GM21576 (cell line): ENCODE measurements around the gene TTLL11.

ENCODE experiments used
- ATAC-seq: cut with Tn5 transposase; IDR thresholded peaks from one replicate; pipeline ENCODE4 v1.9.1; 2021; ENCODE audit warnings: mild to moderate bottlenecking, moderate library complexity; ENCODE audit not compliant: unreplicated experiment

TTLL11 gene

DNA sequence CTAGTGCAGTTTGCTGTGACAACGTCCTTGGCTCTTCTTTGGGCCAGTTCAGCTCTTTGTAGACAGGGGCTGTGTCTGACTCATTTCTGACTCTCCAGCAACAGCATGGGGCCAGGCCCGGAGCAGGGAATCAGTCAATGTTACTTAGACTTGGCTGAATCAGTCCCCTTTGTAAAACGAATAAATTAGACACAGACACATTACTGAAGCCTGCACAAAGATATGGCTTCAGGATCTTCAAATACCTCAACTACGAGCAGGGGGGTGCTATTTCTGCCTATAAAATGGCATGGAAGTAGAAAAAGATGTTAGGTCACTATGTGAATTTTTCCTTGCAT is 204.7 kb downstream of the TTLL11 start:
- ATAC-seq: no peak

DNA sequence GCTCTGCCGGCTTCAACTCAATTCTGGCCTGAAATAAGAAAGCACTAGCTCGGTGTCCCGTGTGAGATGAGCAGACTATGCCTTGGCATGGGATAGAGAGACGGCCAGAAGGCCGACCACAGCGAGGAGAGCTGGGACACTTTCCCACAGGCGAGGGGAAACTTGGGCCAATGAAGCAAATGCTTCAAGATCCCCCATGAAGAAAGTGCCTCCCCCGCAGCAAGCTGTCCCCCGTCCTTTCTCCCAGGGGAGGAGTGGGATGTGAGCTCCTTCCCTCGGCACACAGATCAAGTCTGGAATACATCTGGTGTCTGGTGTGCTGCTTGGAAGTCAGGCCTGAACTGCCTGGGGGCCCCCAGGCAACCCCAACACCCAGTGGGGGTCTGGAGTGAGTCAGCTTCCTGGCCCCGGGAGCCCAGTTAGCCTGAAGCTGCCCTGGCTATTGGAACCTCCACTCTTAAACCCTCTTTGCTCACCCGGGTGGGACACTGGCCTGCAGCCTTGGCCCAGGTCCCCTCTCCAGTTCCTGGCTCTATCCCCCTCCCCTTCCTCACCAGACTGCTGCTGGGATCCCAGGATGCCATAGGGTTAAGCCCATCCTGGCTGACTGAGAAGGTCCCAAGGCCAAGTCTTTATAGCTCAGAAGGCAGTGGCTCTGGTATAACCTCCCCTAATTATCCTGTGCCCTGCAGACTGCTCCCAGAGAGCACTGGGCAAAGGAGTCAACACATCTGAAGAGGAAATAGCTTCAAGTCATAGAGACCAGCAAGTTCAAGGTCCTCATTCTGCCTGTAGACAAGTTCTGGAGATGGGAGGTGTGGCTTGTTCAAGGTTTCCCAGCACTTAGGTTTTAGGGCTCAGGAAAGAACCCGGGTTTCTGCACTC is 205.3 kb downstream of the TTLL11 start:
- ATAC-seq: no peak

DNA sequence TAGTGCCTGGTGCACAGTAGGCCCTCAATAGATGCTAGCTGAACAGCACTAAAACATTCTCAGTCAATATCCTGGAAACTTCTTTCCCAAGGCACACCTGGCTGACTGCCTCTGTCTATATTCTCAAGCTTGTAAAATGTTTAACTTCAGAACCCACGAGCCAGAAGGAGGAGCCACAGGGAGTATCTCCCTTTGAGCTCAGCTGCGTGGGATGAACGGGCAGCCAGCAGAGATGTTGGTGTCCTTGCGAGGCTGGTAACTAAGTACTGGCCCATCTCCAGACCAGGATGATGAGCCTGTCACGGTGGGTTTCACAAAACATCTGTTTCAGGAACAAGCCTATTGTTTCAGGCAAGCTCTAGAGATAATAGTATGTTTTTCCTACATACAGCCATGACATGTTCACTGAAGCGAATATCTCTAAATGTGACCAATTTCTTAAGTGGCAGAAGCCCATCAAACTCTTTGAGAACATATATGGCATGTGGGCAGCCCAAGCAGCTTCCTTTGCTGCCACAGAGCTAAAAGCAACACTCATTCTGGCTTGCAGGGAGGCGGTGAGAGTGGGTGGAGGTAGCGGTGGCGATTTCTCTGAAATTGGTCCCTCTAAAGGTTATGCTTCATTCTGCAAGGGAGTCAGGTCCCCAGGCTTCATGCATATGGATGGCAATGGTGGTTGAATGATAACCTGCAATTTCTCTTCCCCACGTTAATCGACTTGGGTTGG is 206.2 kb downstream of the TTLL11 start:
- no peak for ATAC-seq

DNA sequence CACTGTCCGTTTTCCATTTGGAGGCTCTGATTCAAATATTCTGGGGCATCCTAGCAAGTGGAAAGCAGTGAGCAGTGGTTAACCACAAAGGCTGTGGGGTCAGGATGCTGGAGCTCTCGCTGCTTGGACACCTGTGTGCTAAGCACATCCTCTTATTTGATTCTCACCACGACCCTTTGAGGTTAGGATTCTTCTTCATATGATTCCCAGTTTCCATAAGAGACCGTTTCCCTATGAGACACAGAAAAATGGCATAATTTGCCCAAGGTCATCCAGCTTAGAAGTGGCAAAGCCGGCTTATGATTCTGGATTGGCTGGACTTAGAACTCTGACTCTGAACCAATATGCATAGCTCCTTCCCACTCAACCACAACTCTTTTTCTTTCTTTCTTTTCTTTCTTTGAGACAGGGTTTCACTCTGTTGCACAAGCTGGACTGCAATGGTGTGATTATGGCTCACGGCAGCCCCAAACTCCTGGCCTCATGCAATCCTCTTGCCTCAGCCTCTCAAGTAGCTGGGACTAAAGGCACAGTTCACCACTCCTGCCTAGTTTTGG is 207.7 kb downstream of the TTLL11 start:
- no peak for ATAC-seq

DNA sequence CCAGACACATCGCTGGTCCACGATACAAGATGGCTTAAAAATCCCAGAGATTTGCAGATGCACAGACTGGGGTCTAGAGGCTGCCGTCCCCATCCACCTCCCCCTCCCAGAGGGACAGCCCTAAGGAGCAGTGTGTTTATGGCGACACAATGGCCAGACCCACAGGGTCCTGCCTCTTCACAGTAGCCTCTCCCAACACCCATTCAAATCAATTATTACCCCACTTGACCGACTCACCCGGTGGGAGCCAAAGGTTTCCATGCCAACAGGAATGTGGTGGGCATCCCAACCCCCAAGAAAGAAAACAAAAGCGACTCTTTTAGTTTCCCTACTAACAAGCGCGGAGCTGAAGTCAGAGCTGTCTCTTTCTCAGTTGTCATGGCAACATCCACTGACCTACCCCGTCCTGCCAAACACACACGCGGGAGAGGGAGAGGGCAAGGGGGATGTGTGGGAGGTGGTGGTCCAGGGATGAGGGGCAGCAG is 209.0 kb downstream of the TTLL11 start:
- no peak for ATAC-seq

- no peak for ATAC-seq
Measured at GRCh38 chr9:121883281-121884056, 209.6 kb downstream of the TTLL11 start.

DNA sequence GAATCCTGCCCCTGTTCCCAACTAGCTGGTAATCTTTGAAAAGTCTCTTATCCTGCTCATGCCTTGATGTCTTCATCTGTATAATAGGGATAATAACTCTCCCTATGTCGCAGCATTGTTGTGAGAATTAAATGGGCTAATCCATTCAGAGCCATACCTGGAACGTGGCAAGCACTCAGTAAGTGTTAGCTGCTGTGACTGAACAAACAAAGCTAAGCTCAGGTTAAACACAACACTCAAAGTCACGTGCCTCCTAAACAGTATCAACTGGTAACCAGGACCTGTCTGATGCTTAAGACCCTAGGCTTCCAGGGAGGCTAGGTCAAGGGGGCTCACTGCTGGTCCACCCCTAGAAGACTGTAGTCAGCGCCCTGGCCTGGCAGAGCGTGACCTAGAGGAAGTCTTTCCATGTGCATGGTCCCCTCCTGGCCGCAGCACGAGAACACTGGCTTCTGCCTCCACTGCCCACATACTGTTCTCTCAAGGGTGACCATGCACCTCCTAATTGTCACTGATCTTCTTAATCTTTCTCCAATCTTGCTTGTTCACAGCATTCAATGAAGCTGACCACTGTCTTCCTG is 211.1 kb downstream of the TTLL11 start:
- no peak for ATAC-seq

DNA sequence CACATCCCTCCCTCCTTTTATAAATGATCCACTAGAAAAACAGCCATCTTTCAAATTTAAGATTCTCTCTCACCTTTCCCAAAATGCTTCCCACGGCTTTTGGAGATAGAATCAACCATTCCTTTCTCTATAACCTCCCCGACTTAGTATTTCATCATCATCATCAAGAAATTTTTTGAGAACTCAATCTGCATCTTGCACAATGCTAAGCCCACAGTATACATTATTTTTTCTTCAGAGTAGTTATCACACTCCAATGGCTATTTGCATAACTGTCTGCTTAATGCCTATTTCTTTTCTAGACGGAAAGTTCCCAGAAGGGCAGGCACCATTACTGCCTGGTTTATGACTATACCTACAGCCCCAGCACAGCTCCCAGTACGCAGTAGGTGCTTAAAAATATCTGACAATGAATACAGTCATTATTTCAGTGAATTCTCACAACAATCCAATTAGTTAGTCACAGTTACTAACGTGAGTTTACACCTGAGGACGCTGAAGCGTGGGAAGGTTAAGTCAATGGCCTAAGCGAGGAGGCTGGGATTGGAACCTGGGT is 212.7 kb downstream of the TTLL11 start:
- no peak for ATAC-seq

DNA sequence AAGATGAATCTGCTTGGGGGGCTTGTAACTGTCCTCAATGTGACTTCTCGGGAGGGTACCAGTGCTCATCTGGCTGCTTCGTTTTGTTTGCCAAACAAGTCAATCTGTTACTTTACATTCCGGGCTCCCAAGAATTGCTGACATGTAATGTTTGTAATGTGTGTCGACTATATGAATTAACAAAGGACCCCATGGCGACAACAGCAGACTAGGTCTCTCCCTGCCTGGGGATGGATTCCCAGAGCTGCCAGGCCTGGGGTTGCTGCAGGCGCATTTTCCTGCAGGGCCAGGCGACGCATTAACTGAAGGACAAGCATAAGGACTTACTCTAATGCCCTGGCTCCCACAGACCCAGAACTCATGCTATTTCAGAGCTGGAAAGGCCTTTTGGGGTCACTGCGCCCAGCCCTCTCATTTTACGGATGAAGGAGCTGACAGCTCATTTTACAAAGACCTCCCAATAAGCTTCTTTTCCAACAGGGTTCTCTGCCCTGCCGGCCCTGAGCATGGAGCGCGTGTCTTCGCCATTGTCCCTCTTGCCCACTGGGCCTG is 214.8 kb downstream of the TTLL11 start:
- no peak for ATAC-seq

DNA sequence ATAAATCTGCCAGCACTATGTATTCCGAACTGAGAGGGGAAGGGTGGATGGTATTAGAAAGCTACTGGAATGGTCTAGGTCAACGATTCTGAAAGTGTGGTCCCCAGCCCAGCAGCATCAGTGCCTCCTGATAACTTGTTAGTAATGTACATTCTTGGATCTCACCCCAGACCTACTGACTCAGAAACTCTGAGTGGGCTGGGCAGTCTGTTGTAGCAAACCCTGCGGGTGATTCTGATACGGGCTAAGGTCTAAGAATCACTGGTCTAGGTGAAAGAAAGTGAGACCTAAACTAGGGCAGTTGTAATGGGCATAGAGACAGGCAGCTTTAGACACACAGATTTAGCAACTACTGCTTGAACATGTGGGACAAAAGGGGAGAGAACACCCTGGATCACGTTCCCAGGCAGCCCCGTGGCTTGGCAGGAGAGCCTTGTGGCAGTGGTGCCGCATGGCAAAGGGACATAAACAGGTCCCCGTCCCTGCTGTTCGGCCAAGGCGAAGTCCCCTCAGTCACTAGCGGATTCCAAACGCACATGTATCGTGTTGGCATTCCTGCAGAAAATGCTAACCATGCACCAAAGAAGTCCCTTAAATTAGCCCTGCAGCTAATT is 216.3 kb downstream of the TTLL11 start:
- no peak for ATAC-seq

DNA sequence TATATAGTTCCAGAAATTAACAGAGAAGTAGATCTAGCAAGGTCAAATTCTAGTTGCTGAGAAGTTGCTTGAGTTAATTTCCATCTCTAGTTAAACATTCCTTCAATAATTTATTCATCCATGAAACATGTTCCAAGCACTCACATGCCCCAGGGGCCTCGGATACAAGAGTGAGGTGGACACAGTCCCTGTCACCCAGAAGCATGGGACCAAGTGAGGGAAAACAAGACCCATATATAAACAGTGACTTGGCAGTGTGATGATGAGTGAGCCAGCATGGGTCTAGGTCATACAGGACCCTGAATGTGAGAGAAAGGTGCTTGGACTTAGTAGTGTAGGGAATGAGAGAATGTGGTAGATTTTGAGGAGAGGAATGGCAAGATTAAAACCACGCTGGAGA is 216.9 kb downstream of the TTLL11 start:
- no peak for ATAC-seq

- ATAC-seq: no peak
Measured at GRCh38 chr9:121874524-121874923, 218.6 kb downstream of the TTLL11 start.

- ATAC-seq: no peak
Measured at GRCh38 chr9:121871431-121872025, 221.6 kb downstream of the TTLL11 start.

GRCh38 chr9:121870271-121870670 is 222.8 kb downstream of the TTLL11 start:
- ATAC-seq: no peak

DNA sequence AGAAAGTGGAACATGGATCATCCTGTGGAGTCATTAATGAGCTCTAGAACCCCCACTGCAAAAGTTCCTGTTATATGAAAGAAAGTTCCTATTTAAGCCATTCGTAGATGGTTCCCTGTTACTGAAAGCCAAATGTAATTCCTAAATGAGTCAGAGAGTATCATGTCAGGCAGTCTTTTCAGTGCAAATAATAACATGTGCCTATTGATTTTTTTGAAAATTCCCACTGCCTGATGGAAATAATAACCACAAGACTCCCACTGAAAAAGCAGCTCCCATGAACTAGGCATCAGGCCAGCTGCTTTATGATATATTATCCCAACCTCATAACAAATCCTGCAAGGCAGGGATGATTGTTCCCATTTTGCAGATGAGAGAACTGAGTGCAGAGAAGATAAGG is 224.5 kb downstream of the TTLL11 start:
- ATAC-seq: no peak

- no peak for ATAC-seq
Measured at GRCh38 chr9:121866927-121867326, 226.2 kb downstream of the TTLL11 start.

- ATAC-seq: no peak
Measured at GRCh38 chr9:121865884-121866283, 227.2 kb downstream of the TTLL11 start.

GRCh38 chr9:121865060-121865459 is 228.0 kb downstream of the TTLL11 start:
- ATAC-seq: no peak

GRCh38 chr9:121863955-121864354 is 229.2 kb downstream of the TTLL11 start:
- ATAC-seq: no peak
